ENCODE results near the gene SLC1A3. TPM values are rescaled to one million over a fixed set of nuclear protein-coding genes. Genes with fewer than 3 reads are reported as not detected.

The SLC1A3 gene
- total and polyA plus RNA-seq, 2 of the 4 experiments (the other 2 are of a cell fraction): 0.27 to 1.3 TPM

GRCh38 chr5:36584009-36584875 lies 22.2 kb upstream of the SLC1A3 start:
- intact Hi-C loops (cut with micrococcal nuclease): no loop called here
- H3K9me1 ChIP-seq (ENCODE audit: insufficient read depth, low read length): no peaks in the 10 kb centered on the region
- no peak overlapping the region for H3K23ac ChIP-seq (ENCODE audit: low read depth, low read length)
- H3K4ac ChIP-seq (ENCODE audit: low read depth, low read length): no peak overlapping the region
- BruUV-seq (replicated peaks): no TSS peak
- in situ Hi-C loops (cut with MboI; ENCODE audit: low sequenced_read_pairs): no loop called here
- no peaks in the 10 kb centered on the region for H3K36me3 ChIP-seq (ENCODE audit: control insufficient read depth, insufficient read depth, low read length)
- H2AK5ac ChIP-seq (ENCODE audit: low read depth, low read length): no peak overlapping the region
- H4K91ac ChIP-seq (ENCODE audit: insufficient read depth, low read depth, low read length): no peak overlapping the region
- no peak overlapping the region for H2BK20ac ChIP-seq (ENCODE audit: low read depth, low read length)
- no peaks in the 10 kb centered on the region for H3K4me1 ChIP-seq (ENCODE audit: control insufficient read depth, insufficient read depth, low read length)
- no peak overlapping the region for H4K5ac ChIP-seq (ENCODE audit: low read depth, low read length)
- no peak overlapping the region for H3K18ac ChIP-seq (ENCODE audit: low read depth, low read length)
- H3K9me3 ChIP-seq (ENCODE audit: control insufficient read depth, insufficient read depth, low read length): no peaks in the 10 kb centered on the region
- no CpG with 5 or more reads among the region's 10 CpGs for WGBS, 2 experiments (ENCODE audit: extremely low coverage in 2 of 2, insufficient read length in 1 of 2)
- TF ChIP-seq POLR2A (IDR thresholded peaks at IDR 0.05; ENCODE audit: low read depth, low read length) (no peak), CHD1 (IDR thresholded peaks at IDR 0.05; ENCODE audit: low read depth, low read length) (no peak), BHLHE40 (IDR thresholded peaks at IDR 0.05; ENCODE audit: low read depth, low read length) (no peak), MXI1 (IDR thresholded peaks at IDR 0.05; ENCODE audit: borderline replicate concordance, low read depth, low read length) (no peak), USF2 (IDR thresholded peaks at IDR 0.05; ENCODE audit: low read depth, low read length) (no peak), RCOR1 (IDR thresholded peaks at IDR 0.05; ENCODE audit: insufficient replicate concordance, low read length) (no peak)
- ATAC-seq (ENCODE audit: low read depth): no peak
- no peak overlapping the region for H3K56ac ChIP-seq (ENCODE audit: extremely low read depth, insufficient read depth, low read length)
- H2BK15ac ChIP-seq (ENCODE audit: low read depth, low read length): no peak overlapping the region
- DNase-seq: no peak
- no peak overlapping the region for H3K27ac ChIP-seq (ENCODE audit: insufficient read depth, low read length)
- no peaks in the 10 kb centered on the region for H3K79me1 ChIP-seq (ENCODE audit: low read depth in 1 of 2, low read length in 2 of 2)
- peaks cover 13% of the 10 kb centered on the region for H3K27me3 ChIP-seq (ENCODE audit: control insufficient read depth, insufficient read depth, low read length)
- H4K20me1 ChIP-seq (ENCODE audit: insufficient read depth, low read length): no peaks in the 10 kb centered on the region
- ChIA-PET CTCF (no interaction called here), POLR2A (ENCODE audit: unreplicated experiment) (no interaction called here)
- no peak overlapping the region for H2AK9ac ChIP-seq (replicated peaks; ENCODE audit: low read depth, low read length, poor library complexity)
- no peak overlapping the region for H3K9ac ChIP-seq (ENCODE audit: low read depth, low read length)
- dilution Hi-C loops (cut with HindIII; ENCODE audit: low sequenced_read_pairs, unreplicated experiment): no loop called here
- no peak overlapping the region for H2AFZ ChIP-seq (replicated peaks; ENCODE audit: low read length, poor library complexity)
- no peak overlapping the region for H4K8ac ChIP-seq (ENCODE audit: low read depth in 2 of 2, low read length in 2 of 2)
- H3K4me3 ChIP-seq (ENCODE audit: insufficient read depth, low read depth, low read length): no peak overlapping the region
- no peak overlapping the region for H2BK120ac ChIP-seq (ENCODE audit: low read depth, low read length)
- no peak overlapping the region for H2BK5ac ChIP-seq (ENCODE audit: low read depth, low read length, poor library complexity, severe bottlenecking)
- H3K4me2 ChIP-seq (ENCODE audit: low read depth, low read length): no peak overlapping the region
- no peak overlapping the region for H3K14ac ChIP-seq (replicated peaks; ENCODE audit: low read depth, low read length)
